Activated CD4-positive, alpha-beta T cell treated with anti-CD3 and anti-CD28 coated beads for 36 hours (primary cell): ENCODE measurements around the gene IL25. TPM values are rescaled to one million over a fixed set of nuclear protein-coding genes. Genes with fewer than 3 reads are reported as not detected.

Source experiments
- microRNA-seq: library from miRNA; unstranded; fragments of <30 nt; microRNA quantifications from one replicate; pipeline ENCODE4 v1.2.0, GENCODE V29; 2021; ENCODE audit warnings: borderline replicate concordance
- total RNA-seq, 2 experiments: library from RNA; stranded (reverse); gene quantifications; one replicate each; pipeline ENCODE4 v1.2.3, GENCODE V29; 2021

Gene IL25
- total RNA-seq, 2 experiments from 2014 or later: not detected

Small RNA genes lying within 50 kb of the gene (microRNA-seq; reads per million reads assigned to microRNA genes)
- gene MIR208A: not detected
- 1.8 reads per million for gene MIR208B

Other genes with a start within 250 kb of the IL25 start
- 1 to 10 TPM in 1 of 2 experiments, under 1 TPM in 1; 0.89 to 1.6 TPM for gene SLC7A8, start 189.1 kb upstream of the IL25 start, total RNA-seq
- gene RNF212B, start 134.9 kb upstream of the IL25 start, total RNA-seq: not detected
- 10 to 100 TPM; 13.7 to 17.5 TPM for gene HOMEZ, start 86.7 kb upstream of the IL25 start, total RNA-seq
- 10 to 100 TPM; 30.9 to 44.6 TPM for gene PPP1R3E, start 70.0 kb upstream of the IL25 start, total RNA-seq
- 1 to 10 TPM in 1 of 2 experiments, under 1 TPM in 1; 0.73 to 1.2 TPM for gene BCL2L2, start 66.0 kb upstream of the IL25 start, total RNA-seq
- 100 to 1,000 TPM; 237 to 338 TPM for gene PABPN1, start 51.4 kb upstream of the IL25 start, total RNA-seq
- 1 to 10 TPM; 4.7 to 5.3 TPM for gene SLC22A17, start 19.9 kb upstream of the IL25 start, total RNA-seq
- gene EFS, start 7.6 kb upstream of the IL25 start, total RNA-seq: not detected
- not detected for gene CMTM5, start 4.2 kb downstream of the IL25 start, total RNA-seq
- under 1 TPM; 0.14 to 0.16 TPM for gene MYH6, start 35.5 kb downstream of the IL25 start, total RNA-seq
- under 1 TPM; 0.05 to 0.07 TPM for gene MYH7, start 62.9 kb downstream of the IL25 start, total RNA-seq
- gene NGDN, start 96.9 kb downstream of the IL25 start, total RNA-seq: 10 to 100 TPM; 53.0 to 57.8 TPM
- gene ZFHX2, start 179.0 kb downstream of the IL25 start, total RNA-seq: 1 to 10 TPM; 1.0 to 1.3 TPM
- 1 to 10 TPM; 8.3 to 8.5 TPM for gene THTPA, start 183.5 kb downstream of the IL25 start, total RNA-seq
- 100 to 1,000 TPM; 162 to 166 TPM for gene AP1G2, start 195.0 kb downstream of the IL25 start, total RNA-seq
- gene JPH4, start 206.0 kb downstream of the IL25 start, total RNA-seq: not detected